ENCODE results near the gene ARSG. TPM values are rescaled to one million over a fixed set of nuclear protein-coding genes. Genes with fewer than 3 reads are reported as not detected.
A peak's percentile ranks its signal among the peaks of the same experiment; 100 is the strongest.

The ARSG gene
- total and polyA plus RNA-seq, 9 of the 15 experiments (the other 6 are each of a cell fraction or from before 2014, with no cell fraction given): 1.0 to 5.6 (median 1.8) TPM

DNA sequence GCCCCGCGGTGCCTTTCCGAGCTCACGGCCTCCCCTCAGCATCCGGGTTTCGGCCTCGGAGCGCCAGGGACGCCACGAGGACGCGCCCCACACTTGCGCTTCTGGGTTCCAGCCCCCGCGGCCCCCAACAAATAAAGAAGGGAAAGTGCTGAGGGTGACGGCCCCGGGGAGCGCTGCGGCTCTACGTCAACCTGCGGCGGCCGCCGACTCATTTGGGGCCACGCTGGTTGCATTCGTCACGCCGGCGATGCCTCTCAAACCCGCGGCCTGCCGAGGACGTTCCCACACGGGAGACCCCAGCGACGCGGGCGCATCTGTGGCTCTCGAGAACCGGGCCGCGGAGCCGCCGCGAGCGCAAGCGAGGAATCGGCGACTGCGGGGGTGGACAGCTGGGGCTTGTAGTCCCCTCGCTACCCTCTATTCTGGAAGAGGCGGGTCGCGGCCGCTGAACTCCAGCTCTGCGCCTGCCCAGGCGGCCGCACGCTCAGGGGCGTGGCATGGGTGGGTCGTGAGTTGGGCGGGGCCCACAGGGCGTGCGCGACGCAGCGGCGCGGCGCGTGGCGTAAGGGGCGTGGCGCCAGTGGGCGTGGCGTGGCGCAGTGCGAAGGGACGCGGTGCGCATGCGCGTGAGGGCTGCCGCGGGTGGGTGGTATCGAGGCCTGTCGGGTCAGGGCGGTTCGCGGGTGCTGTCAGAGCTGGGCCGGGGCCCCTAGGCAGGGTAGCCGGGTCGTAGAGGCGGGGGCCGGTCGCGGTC is 43.7 kb upstream of the ARSG start, which contains the start of gene AMZ2 (continued):
- peak in 1 of 2 experiments; percentile 76; a peak in 1 of 4 replicates for TF ChIP-seq UBTF (IDR thresholded peaks at IDR 0.05; ENCODE audit: borderline replicate concordance in 1 of 2, low read depth in 2 of 2, low read length in 2 of 2)
- TF ChIP-seq GTF2B (IDR thresholded peaks at IDR 0.05; ENCODE audit: extremely low read depth, insufficient read length): no peak
- no peak for TF ChIP-seq CBX2 (IDR thresholded peaks at IDR 0.05; ENCODE audit: insufficient read depth, low read length, poor library complexity, severe bottlenecking)
- no peak for TF ChIP-seq GABPB2 (CRISPR knock-in tag; conservative IDR thresholded peaks at IDR 0.05)
- TF ChIP-seq, protein P1, sequence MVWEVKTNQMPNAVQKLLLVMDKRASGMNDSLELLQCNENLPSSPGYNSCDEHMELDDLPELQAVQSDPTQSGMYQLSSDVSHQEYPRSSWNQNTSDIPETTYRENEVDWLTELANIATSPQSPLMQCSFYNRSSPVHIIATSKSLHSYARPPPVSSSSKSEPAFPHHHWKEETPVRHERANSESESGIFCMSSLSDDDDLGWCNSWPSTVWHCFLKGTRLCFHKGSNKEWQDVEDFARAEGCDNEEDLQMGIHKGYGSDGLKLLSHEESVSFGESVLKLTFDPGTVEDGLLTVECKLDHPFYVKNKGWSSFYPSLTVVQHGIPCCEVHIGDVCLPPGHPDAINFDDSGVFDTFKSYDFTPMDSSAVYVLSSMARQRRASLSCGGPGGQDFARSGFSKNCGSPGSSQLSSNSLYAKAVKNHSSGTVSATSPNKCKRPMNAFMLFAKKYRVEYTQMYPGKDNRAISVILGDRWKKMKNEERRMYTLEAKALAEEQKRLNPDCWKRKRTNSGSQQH (CRISPR knock-in tag; IDR thresholded peaks at IDR 0.05): no peak
- TF ChIP-seq SIRT6 (IDR thresholded peaks at IDR 0.05; ENCODE audit: low read depth, low read length): no peak
- no peak for TF ChIP-seq THRAP3 (IDR thresholded peaks at IDR 0.05; ENCODE audit: borderline replicate concordance)
- no peak for TF ChIP-seq HMG20A (CRISPR knock-in tag; conservative IDR thresholded peaks at IDR 0.05)
- no peak; the same call in 1 of the 2 replicates for TF ChIP-seq NCOA1 (IDR thresholded peaks at IDR 0.05; ENCODE audit: low read depth)
- peak; percentile 95 for TF ChIP-seq ZBTB2 (IDR thresholded peaks at IDR 0.05)
- TF ChIP-seq HLTF (IDR thresholded peaks at IDR 0.05): no peak
- no peak for TF ChIP-seq MECOM (CRISPR knock-in tag; IDR thresholded peaks at IDR 0.05)
- no peak for TF ChIP-seq PCBP2 (IDR thresholded peaks at IDR 0.05; ENCODE audit: low read depth, low read length, poor library complexity, severe bottlenecking)
- TF ChIP-seq ATF7 (IDR thresholded peaks at IDR 0.05): peak; percentile 71
- TF ChIP-seq SFPQ (IDR thresholded peaks at IDR 0.05; ENCODE audit: low read depth, low read length): no peak
- no peak for TF ChIP-seq ETV5 (CRISPR knock-in tag; IDR thresholded peaks at IDR 0.05; ENCODE audit: low read depth)
- TF ChIP-seq, protein P2, sequence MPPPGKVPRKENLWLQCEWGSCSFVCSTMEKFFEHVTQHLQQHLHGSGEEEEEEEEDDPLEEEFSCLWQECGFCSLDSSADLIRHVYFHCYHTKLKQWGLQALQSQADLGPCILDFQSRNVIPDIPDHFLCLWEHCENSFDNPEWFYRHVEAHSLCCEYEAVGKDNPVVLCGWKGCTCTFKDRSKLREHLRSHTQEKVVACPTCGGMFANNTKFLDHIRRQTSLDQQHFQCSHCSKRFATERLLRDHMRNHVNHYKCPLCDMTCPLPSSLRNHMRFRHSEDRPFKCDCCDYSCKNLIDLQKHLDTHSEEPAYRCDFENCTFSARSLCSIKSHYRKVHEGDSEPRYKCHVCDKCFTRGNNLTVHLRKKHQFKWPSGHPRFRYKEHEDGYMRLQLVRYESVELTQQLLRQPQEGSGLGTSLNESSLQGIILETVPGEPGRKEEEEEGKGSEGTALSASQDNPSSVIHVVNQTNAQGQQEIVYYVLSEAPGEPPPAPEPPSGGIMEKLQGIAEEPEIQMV (tag; conservative IDR thresholded peaks at IDR 0.05; ENCODE audit: low read depth): peak; percentile 91
